Embryonic facial prominence (tissue), 1 donor: ENCODE results near the gene XRCC4.

Experiments used
- DNase-seq: peaks from one replicate; pipeline ENCODE4 v3.0.0-alpha.2; 2016; ENCODE audit errors: extremely low spot score

The XRCC4 gene

DNA sequence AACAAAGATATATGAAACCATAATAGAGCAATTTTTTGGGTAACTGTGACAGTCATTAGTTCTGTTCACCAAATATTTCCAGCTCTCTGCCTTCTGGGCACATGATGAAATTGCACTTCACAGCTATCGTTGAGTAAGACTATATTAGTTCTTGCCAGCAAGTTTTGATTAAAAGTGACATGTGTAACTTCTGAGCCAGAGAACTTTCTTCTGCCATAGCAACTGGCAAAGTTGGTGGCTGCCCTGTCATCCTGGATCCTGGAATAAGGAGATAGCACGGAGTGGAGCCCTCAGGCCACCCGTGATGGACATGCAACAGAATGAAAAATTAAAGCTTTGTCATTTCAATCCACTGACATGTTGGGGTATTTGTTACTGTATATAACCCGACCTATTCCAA, 199.8 kb downstream of the XRCC4 start:
- DNase-seq, result no peak

GRCh38 chr5:83277953-83278352, 200.6 kb downstream of the XRCC4 start:
- no peak for DNase-seq

DNA sequence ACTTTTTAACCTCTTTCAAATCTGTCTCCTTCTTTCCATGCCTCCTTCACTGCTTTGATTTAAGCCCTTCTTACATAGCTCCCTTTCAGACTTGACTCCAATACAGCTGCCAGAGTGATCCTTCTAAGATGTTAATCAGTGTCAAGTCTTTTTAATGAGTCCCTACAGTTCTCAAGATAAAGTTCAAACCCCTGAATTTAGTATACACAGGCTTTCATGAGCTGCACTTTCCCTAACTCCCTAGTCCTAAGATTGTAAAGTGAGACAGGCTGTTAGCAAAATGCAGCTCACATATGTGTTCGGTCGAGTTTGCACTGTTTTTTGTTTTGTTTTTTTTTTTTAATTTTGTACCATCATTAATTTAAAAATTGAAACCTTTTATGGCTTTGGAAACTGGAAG, 203.8 kb downstream of the XRCC4 start:
- no peak for DNase-seq

DNA sequence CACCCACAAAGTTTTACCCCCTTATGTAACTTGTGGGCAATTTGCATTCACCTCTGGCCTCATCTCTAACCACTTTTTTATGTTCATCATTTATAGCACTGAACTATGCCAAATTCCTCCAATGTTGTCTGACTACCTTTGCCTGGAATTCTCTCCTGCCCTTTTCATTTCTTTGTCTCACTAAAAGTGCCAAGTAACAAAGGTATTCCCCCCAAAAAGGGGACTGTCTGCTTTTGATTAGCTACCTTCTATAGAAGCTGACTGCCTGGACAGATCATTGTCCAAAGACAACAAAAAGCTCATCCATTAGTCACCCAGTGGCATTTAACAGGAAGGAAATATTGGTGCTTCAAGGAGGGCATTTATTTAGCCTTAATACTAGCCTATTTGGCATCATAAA, 204.3 kb downstream of the XRCC4 start:
- no peak for DNase-seq

GRCh38 chr5:83283761-83284160, 206.4 kb downstream of the XRCC4 start:
- DNase-seq, result no peak

DNA sequence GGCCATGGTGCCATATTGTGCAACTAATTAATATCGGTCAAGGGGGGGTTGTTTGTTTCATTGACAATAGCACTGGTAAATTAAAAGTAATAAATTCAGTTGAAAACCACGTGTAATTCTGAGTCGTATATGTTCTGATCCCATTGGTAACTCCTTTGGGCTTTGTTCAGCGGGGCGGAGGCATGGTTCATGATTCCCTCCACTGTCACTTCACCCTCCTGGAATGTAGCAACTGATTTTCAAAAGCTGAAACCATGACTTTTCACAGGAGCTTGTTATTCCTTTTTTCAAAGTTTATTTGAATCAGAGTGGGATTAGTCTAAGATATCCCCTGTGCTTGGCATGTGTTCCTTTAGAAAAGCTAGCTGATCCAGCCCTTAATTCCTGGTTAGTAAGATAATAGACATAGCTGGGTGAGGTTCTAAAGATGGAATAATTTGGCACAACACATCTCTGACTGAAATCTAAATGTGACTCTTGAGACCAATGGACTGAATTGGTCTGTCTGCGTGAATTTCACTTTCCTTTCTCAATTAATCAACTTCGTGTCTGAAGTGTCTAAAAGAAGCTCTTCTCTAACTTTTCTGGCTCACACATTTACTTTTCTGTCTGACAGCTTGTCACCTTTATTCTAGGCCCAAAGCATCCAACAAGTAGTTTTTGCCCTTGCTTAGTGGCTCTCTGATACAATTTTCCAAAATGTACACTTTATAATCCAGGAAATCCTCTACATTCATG, 208.5 kb downstream of the XRCC4 start:
- no peak for DNase-seq

- DNase-seq, result no peak
These were observed 216.9 kb downstream of the XRCC4 start for GRCh38 chr5:83294246-83294645.

GRCh38 chr5:83299353-83299752, 222.0 kb downstream of the XRCC4 start:
- no peak for DNase-seq

GRCh38 chr5:83306572-83307241, 229.4 kb downstream of the XRCC4 start:
- no peak for DNase-seq

DNA sequence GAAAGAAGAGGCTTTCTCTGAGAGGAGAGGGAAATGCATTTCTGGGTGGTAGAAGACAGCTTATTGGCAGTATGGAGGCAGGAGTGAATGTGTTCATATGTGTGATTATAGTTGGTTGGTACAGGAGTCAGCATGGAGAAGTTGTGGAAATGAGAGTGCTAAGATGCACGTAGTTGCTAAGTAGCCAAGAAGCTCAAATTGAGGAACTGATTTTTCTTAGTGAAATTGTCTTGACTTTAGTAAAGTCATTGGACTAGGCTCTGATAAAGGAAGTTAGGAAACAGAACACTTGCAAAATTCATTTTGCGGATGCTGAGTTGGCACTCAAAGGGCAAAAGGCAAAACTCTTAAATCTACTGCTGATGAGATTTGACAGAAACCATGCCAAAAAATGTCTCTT, 235.3 kb downstream of the XRCC4 start:
- no peak for DNase-seq

DNA sequence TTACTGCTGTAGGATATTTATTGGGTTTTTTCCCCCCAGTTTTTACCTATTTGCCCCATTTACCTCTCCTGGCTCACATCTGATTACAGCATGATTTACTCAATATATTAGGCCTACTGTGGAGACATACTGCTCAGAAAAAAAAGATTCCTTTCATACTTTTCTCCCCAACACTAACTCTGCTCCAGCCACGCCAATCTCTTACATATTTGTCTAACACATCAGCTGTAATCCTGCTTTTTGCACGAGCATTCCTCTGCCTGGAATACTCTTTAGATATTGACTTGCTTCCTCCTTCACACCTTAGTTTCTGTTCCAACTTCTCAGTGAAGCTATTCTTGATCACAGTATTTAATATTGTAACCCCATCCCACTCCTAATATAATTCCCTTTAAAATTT, 236.1 kb downstream of the XRCC4 start:
- DNase-seq, result no peak

DNA sequence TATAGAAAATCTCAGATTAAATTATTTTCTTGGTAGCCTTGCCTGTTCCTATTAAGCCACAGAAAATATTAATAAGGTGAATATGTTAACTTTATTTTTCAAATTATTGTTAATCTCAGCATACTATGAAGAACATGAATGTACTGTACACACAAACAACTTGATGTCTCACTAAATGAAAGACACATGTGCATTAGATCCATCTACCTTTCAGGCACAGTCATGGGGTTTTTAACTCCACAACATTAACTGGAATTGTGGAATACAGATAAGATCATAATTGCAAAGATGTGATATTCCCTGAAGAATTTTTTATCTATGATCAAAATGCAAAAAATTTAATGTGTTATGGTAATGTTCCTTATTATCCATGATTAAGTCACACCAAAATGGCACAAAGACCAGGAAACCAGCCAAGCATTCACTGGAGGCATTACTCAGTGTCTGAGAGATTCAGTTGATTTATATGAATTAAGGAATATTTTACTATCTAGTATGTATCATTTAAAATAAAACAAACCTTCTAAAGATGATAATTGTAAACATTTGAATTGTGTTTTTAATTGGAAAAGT, 244.2 kb downstream of the XRCC4 start:
- DNase-seq, result no peak

- DNase-seq, result no peak
These were observed 245.1 kb downstream of the XRCC4 start for GRCh38 chr5:83322273-83322924.

- no peak for DNase-seq
These were observed 246.3 kb downstream of the XRCC4 start for GRCh38 chr5:83323557-83324180.

GRCh38 chr5:83331842-83332241, 254.5 kb downstream of the XRCC4 start:
- DNase-seq, result no peak

- no peak for DNase-seq
These were observed 260.2 kb downstream of the XRCC4 start for GRCh38 chr5:83337453-83338035.

GRCh38 chr5:83340511-83340918, 263.2 kb downstream of the XRCC4 start:
- DNase-seq, result no peak

- DNase-seq, result no peak
These were observed 264.5 kb downstream of the XRCC4 start for GRCh38 chr5:83341815-83342334.

DNA sequence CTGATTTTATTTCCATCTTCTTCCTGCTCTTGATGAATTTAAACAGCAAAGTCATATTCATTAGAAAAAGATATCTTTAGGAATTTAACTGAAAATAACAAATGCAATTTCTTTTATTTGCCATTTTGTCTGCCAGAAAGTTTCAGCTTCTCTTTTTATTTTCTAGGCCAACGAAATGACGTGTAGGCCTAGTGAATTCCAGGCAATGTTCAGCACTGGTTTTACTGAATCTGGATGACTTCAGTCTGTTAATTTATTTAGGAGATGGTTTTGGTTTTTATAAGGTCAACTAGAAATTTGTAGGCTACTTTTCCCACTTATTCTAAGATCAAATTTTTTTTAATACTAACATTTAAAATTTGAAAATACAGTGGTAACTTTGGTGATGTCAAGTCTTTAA, 265.1 kb downstream of the XRCC4 start:
- DNase-seq, result no peak

DNA sequence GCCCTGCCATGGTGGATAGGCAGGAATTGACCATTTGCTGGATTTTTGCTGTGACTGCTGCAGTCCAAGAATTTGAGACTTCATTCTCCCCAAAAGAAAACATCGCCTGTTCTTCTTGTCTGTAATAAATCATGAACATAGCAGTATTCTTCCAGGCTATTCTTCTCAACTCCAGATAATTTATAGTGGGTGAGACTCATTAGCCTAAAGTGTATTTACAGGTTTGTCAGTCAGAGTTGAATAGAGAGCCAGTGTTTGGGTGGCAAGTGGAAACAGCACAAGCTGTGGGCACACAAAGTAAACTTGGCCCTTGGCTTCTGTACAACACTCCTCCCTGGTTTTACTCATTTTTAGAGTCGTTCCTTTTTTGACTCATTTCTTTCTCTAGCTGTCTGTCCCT, 266.0 kb downstream of the XRCC4 start:
- no peak for DNase-seq

- no peak for DNase-seq
These were observed 268.1 kb downstream of the XRCC4 start for GRCh38 chr5:83345423-83345822.
